NCI-H748 (cell line): Measurements from ENCODE around the gene DNAI2.
A peak's percentile ranks its signal among the peaks of the same experiment; 100 is the strongest.

Experiments
- DNase-seq: peaks from one replicate; lab custom pipeline; 2025; ENCODE audit not compliant: unreplicated experiment; lab: John Stamatoyannopoulos, UW

DNAI2 gene

DNA sequence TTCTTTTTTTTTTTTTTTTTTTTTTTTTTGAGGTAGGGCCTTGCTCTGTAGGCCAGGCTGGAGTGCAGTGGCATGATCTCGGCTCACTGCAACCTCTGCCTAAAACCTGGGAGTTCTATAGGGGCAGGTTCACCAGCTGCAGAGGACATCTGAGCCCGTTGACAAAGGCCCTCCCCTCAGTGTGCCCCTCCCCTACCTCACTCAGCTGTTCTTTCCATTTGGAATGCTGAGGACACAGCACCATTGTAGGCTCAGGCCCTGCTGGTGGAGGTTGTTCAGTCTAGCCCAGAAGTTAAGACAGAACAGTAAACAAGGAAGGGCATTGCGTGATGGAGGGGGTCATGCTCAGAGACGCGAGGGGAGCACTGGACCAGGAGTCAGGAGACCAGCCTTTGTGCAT is 30.1 kb downstream of the DNAI2 start:
- no peak for DNase-seq

DNA sequence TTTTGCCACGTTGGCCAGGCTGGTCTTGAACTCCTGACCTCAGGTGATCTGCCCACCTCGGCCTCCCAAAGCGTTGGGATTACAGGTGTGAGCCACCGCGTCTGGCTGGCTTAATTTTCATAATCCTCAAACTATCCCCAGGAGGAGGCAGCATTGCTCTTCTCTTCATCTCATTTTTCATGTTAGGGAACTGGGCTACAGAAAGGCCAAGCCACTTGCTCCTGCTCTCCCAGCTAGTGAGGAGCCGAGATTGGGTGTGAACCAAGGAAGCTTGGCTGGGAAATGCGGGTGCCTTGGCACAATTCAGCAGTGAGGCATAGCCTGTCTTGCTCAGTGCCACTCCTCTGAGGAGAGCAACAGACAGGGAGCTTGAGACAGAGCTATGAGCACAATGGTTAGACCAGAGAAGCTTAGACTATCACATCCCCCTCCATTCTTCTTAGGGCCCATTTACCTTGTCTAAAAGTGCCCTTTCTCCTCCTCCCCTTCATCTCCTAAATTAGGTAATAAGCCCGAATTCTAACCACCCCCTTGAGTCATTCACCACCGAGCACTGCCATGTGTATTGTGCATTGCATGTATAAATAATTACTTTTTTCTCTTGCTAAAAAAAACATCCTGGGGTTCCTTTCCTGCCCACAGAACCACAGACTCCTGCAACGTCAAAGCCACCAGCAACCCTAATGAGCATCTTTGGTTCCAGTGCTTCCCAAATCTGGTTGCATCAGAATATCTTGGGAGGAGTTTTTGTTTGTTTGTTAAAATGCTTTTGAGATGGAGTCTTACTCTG is 32.0 kb downstream of the DNAI2 start:
- DNase-seq: peak; percentile 31

DNA sequence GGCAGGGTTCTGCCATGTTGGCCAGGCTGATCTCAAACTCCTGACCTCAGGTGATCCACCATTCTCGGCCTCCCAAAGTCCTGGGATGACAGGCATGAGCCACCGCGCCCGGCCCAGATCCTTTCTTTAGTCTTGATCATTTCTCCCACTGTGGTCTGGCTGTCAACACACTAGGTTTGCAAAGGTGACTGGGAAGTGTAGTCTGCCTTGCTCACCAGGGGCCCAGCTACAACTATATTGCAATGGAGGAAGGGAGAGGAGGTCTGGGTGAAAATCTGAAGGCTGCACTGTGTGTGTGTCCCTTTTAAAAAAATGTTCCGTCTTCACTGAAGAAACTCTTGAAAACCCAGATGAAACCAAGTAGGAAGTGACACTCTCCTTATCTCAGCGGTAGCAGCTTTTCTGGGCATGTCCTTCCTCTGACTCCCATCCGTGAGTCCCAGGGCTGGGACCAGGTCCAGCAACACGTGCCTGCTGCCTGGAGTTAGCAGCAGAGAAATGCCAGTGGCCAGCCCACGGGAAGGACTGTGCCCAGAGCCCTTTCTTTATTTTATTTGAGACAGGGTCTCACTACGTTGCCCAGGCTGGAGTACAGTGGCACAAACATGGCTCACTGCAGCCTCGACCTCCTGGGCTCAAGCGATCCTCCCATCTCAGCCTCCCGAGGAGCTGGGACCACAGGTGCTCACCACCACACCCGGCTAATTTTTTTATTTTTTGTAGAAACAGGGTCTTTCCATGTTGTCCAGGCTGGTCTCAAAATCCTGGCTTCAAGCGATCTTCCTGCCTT is 34.1 kb downstream of the DNAI2 start:
- no peak for DNase-seq

DNA sequence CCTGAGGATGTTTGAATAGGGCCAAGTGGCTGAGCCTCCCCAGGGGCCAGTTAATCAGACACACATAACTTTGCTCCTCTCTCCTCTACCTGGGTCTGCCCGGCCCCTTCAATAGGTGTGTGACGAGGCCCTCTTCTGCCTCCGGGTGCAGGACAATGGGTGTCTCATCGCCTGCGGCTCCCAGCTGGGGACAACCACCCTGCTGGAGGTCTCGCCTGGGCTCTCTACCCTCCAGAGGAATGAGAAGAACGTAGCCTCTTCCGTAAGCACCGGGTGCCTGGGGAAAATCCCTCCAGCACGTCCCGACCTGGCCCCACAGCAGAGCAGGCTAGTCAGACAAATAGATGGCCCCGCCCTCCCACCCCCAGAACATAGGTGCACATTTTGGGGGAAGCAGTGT is 35.9 kb downstream of the DNAI2 start:
- DNase-seq: no peak

DNA sequence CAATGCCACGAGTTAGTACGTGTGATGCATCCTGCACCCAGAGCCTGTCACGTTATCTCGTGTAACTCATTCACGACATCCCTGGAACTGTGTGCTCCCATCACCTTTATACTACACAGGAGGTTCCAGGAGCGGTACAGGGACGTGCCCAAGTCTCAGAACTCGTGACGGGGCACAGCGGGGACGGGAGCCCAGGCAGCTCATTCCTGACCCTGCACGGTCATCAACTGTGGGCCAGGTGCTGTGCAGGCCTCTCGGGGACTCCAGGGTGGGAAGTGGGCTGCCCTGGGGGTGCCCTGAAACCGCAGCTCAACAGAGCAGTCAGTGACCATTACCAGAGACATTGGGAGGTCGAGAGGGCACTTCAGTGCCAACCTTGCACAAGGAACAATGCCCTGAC is 40.8 kb downstream of the DNAI2 start:
- DNase-seq: no peak

DNA sequence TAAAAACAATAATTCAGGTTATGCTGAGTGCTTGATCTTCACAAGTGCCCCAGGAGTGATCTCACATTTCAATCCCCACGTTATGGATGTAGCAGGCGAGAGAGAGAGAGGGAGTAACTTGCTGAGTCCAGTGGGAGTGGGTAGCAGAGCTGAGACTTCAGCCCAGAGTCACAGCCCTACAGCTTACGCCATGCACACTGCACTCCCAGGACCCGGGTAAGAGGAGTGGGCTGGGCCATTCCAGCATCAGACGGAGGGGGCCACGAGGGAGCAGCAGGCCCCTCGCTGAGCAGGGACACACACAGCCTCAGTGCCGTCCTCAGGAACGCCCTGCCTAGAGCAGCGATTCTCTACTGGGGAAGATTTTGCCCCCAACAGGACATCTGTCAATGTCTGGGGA is 42.2 kb downstream of the DNAI2 start:
- no peak for DNase-seq

DNA sequence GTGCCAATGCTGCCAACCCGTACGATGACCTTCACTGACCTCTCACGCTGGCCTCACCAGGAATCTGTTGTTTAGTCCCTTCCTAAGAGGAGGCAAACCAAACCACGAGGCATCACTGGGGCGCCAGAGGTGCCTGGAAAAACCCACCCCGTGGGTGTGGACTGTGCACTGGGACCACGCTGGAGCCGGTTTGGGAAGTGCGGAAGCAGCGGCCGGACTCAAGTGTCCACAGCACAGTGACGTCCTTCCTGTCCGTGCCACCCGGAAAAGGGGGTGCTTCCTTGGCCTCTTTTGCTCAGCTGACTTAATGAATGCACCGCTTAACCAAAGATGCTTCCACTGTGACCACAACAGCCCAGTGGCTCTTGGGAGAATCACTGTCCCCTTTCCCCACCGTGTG is 43.0 kb downstream of the DNAI2 start:
- DNase-seq: no peak

DNA sequence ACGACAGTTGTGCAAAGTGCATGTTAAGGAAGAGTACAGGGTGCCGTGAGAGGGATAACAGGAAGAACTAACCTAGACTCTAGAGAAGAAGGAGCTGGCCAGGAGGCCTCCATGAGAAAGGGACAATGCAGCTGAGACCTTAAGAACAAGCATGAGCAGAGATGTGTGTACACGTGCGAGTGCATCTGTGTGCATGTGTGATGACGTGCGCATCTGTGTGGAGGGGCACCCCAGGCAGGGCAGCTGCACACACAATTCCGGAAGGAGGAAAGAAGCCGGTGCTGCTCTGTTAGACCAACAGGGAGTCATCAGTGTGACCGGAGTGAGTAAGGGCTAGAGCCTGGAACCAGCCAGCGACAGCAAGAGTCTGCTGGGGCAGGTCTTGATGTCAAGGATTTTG is 44.4 kb downstream of the DNAI2 start:
- no peak for DNase-seq

DNA sequence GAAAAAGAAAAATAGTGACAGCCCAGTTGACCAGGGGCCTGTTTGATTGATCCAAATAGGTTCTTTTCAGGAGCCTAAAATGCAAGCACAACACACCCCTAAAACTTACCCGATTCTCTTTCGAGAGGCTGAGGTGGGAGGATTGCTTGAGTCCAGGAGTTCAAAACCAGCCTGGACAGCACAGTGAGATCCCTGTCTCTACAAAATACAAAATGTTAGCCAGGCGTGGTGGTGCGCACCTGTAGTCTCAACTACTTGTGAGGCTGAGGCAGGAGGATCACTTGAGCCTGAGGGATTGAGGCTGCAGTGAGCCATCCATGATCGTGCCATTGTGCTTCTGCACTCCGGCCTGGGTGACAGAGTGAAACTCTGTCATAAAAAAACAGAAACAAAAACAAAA is 50.5 kb downstream of the DNAI2 start:
- DNase-seq: no peak

DNA sequence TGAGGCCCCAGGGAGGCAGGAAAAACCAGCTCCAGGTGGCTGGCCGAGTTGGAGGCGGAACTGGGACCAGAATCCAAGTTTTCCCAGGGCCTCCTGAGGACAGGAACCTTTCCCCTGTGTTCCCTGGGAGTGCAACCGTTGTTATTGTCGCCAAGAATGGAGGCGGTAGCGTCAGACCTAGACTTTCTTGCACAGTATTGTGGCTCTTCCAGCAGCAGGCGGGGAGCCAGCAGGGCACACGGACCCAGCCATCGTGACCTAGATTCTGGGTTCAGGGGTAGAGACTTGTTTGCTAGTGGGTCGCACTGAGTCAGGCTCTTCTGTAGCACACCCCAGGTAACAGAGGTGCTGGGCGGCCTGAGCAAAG is 51.3 kb downstream of the DNAI2 start:
- DNase-seq: no peak

DNA sequence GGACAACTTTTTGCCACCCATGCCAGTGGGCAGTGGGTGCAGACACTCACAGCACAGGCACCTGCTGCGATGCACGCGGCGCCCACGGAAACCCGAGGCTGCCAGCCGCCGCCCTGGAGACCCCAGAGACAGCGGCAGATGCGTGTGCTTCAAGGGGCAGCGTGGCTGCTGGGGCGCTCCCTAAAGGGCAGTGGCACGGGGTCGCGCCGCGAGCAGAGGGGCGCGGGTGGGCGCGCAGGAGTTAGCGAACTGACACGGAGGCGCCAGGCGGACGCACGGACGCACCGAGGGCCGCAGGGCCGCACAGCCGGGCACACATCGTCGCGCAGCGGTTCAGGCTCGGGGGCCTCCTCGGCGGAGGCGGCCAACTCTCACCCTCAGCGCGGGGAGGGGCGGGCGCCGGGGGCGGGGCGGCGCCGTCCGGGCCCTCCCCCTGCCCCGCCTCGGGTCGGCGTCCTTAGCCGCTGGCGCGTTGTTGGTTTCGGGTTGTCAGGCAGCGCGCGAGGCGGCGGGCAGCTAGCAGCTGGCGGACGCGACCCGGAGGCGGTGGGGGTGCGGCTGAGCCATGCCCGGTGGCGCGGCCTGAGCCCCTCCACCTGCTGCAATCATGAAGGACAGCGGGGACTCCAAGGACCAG is 51.8 kb downstream of the DNAI2 start, which contains the start of gene KIF19:
Gene KIF19, plus strand, starts transcription at position 484 of the 637 bp plus-strand sequence. Its CDS starts 124 bp downstream, at position 608.
- DNase-seq: no peak

DNA sequence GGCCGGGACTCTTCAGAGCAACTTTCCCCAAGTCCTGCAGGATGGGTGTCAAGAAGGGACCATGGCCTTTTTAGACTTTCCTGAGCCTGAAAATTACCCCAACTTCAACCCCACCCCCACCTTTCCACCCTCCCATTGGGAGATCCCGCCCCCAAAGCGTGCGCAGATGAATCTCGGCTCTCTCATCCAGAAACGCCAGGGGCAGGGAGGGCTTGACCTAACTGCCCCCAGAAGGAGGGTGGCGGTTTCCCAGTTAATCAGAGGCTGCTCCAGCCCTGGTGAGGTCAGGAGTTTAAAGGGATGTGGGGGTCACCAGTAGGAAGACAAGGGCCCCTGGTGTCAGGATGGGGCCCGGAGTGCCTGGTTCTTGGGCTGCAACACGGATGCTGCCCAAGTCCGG is 52.5 kb downstream of the DNAI2 start:
- DNase-seq: no peak

DNA sequence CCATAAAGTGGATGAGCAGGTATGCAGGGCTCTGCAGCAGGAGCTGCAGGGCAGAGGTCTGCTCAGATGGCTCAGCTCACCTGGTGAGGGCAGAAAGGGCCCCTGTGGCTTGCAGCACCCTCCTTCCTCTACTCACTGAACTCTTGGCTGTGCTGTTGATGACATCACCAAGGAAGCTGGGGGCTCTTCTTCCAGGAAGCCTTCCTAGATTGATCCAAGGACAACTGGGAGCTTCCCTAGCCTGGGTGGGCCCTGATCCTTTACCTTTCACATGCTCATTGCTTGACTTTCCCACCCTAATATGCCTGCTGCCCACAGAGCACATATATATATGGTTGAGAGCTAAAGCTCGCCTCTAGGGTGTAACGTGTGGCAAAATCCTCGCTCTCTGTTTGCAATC is 54.5 kb downstream of the DNAI2 start:
- no peak for DNase-seq

DNA sequence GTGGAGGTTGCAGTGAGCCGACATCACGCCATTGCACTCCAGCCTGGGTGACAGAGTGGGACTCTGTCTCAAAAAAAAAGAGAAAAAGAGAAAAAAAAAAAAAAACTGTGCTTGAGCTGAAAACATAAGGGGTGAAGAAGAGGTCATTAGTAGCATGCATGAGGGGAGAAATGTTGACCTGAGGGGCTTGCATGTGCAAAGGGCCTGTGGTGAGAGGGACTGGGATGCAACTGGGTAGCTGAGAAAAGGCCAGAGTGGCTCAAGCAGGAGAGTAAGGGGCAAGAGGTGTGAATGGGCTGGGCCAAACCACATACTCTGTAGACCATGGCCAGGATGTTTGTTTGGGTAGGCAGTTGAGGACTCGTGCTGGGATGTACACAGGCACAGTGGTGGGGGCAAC is 55.3 kb downstream of the DNAI2 start:
- no peak for DNase-seq

DNA sequence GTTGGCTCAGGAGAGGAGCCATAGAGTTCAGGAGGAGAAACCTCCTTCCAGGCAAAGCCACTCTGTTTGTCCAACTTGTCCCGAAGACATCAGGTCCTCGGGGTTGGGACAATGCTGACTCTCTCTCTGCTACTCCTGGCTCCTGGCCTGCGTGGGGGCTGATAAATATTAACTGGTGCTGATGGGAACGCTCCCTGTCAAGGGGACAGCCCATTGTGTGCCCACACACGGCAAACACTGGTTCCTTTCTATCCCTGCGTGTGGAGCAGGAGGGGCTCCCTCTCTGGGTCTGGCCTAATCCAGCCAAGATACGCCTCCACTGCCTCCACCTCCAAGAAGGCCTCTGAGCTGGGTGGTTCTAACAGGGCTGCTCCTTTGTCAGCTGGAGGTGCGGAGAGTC is 56.4 kb downstream of the DNAI2 start:
- no peak for DNase-seq

DNA sequence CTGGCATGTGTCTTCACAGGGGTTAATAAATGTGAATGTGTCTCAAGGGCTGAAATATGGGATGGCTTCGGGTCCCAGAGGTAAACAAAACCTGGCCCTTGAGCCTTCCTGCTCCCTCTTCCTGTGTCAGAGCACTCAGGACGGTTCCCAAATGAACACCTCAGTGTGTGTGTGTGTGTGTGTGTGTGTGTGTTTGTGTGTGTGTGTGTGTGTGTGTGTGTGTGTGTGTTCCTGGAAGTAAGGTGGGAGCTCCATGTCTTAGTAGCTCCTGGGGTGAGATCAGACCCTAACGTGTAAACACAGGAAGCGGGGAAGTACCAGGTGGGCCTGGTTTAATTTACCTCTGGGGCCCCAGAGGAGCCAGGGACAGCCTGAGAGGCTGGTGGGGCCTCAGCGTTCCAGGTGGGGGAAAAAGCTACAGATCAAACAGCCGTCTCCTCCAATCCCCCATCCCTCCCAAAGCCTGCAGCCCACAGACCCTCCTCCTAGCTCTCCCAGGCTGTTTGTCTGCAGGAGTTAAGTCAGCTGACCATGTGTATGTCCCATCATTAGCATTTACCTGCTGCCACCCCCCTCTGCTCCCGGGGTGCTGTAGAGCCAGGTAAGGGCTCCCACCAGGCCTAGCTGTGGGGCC is 58.1 kb downstream of the DNAI2 start:
- peak; percentile 78 for DNase-seq

DNA sequence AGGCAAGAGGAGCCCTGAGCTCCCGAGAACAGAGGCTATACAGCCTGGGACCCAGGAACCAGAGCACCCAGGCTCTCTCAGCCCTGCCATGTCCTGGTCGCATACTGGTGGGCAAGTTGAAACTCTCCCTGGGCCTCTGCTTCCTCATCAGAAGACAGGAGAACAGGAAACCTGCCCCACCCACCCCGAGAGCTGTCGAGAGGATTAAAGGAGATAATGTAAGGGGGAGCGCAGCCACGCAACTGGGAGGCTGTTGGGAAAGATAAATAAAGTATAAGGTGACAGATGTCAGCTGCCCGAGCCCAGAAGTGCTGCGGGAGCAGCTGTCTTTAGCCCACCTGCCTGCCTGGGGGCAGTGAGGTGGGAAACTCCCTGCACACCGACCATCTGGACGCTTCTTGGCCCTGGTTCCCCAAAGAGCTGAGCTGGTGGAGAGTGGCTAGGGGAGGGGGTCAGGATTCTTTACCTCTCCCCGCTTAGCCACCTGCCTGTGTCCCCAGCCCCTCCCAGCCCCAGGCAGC is 58.8 kb downstream of the DNAI2 start:
- DNase-seq: peak; percentile 96

DNA sequence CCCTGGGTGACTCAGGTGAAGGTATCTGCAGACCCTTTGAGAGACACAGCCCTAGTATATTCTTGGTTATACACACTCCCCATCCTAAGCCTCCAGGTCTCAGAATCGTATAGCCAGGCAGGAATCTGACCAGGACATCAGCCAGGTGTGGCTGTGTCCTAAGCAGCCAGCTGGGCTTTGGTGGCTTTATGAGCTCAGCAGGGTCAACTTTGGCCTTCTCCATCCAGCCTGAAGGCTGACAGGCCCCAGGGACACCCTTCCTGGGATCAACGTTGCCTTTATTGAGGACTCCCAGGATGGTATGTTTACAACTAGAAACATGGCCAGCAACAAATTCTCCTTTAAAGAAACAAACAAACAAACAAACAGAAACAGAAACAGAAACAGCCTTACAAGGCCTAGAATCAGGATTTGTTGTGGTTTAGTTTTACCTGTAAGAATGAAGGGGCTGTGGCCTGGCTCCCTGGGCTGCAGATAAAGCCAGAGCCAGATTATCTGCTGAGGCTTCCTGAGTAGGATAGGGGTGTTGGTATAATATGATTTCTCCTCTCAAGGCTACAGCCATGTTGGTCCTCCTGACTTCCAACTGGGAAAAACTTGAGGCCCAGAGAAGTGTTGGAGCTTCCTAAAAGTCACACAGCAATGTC is 60.5 kb downstream of the DNAI2 start:
- DNase-seq: peak; percentile 15

DNA sequence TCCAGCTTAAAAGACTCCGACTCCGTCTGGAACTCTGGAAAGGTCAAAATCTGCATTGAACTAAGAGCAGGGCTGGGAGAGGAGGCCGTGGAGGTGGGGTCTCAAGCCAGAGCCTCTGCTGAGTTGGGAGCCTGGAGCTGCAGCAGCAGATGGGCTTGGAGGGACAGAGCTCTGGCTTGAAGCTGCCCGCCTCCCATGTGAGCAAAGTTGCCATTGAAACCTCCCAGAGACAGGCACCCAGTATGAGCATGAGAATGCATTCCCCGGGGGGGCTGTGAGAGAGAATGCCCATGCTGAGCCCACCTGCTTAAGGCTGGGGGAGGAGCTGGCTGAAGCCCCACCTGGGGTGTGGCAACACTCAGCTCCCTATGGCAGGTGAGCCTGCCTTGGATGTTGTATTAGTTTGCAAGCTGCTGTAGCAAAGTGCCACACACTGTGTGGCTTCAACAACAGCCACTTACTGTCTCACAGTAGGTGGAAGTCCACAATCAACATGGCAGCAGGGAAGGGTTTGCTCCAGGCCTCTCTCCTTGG is 61.6 kb downstream of the DNAI2 start:
- no peak for DNase-seq

DNA sequence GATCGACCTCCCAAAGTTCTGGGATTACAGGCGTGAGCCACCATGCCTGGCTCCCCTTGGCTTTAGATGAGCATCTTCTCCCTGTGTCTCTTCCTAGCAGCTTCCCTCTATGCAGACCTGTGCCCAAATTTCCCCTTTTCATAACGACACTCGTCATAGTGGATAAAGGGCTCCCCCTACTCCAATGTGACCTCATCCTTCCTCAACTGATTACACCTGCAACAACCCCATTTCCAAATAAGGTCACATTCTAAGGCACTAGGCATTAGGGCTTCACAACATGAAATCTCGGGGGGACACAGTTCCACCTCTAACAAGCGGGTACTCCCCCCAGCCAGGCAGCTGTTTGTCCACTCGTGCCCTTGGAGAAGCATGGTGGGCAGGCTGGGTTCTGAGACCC is 62.3 kb downstream of the DNAI2 start:
- DNase-seq: no peak
